Occipital lobe (tissue), 2 donors: ENCODE results near the gene TMPRSS3. TPM values are rescaled to one million over a fixed set of nuclear protein-coding genes. Genes with fewer than 3 reads are reported as not detected.

Source experiments
- DNase-seq: peaks from one replicate; lab custom pipeline; 2025; lab: John Stamatoyannopoulos, UW
- total RNA-seq: library from RNA; depleted of rRNA; stranded (reverse); fragments of >200 nt; gene quantifications from one replicate; pipeline ENCODE4 v1.2.3, GENCODE V29; 2014

Gene TMPRSS3
- total RNA-seq, 1 donor from 2014 or later = not detected

DNA sequence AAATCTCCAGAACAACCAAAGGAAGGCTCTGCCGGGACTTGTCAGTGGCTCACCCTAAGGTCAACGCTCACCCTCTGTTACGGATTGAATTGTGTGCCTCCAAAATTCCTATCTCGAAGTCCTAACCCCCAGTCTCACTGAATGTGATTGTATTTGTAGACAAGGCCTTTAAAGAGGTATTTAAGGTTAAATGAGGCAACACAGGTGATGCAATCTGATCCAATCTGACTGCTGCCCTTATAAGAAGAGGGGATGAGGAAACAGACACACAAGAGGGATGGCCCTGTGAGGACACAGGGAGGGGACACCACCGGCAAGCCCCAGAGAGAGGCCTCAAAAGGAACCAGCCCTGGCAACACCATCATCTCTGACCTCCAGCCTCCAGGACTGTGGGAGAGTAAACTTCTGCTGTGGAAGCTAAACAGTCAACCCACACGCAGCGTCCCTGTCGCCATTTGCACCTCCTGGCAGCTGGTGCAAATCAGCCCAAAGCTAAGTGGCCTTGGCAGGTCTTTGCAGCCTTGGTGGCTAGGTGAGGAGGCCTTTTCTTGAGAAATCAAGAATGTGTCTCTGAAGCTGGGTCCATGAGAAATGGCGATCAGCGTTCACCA, 32.1 kb upstream of the TMPRSS3 start:
- no peak for DNase-seq

DNA sequence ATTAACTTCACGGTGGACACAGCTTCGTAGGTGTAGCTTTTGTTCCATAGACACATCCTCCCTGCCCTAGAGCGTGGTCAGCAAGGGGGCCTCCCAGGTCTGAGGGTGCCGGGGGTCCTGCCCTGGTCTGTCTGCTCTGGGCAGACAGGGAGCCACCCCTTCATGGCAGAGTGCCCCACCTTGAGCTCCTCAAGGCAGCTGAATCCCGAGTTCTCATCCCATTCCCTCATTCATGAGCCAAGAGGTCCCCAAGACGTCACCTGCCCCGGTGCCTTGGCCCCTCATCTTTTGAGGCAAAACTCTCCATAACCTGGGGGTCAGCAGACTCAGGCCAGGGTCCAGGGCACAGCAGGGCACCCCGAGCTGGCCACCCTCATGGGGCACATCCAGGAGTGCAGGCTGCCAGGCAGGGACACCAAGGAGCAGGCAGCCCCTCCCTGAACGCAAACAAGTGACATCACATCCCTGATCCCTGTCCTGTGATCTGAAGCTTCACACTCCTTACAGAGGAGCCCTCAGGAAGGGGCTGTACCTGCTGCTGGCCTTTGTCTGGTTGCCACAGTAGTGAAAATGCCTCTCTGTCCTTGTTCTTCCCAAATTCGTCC, 31.1 kb upstream of the TMPRSS3 start:
- no peak for DNase-seq

DNA sequence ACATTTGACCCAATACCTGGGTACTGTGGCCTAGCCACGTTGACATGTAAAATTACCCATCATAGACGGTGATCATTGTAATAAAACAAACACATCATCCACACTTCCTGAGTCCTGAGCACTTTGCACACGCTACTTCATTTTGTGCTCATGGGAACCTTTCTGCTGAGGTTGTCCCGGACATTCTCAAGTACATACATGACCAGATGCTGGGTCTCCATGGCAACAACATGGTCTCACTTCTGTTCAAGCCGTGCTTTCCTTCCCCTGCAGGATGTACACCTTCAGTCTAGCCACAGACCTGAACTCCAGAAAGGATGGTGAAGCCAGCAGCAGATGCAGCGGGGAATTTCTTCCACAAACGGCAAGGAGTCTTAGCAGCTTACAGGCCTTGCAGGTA, 30.6 kb upstream of the TMPRSS3 start:
- DNase-seq = no peak

DNA sequence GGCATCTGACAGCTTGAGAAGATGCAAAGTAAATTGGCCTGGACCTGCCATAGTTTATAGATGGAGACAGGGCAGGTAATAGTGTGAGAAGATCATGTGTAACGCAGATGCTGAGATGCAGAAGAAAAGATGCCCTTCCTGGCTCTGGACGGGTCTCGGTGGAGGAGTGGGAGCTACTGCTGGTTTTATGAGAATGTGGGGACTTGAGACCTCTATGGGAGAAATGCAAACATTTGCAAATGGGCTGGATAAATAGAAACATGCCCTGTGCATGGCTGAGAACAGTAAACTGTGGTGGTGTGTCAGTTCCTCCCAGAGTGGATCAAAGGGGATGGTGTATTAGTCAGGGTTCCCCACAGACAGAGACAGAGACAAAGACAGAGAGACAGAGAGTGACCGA, 29.7 kb upstream of the TMPRSS3 start:
- DNase-seq = no peak

DNA sequence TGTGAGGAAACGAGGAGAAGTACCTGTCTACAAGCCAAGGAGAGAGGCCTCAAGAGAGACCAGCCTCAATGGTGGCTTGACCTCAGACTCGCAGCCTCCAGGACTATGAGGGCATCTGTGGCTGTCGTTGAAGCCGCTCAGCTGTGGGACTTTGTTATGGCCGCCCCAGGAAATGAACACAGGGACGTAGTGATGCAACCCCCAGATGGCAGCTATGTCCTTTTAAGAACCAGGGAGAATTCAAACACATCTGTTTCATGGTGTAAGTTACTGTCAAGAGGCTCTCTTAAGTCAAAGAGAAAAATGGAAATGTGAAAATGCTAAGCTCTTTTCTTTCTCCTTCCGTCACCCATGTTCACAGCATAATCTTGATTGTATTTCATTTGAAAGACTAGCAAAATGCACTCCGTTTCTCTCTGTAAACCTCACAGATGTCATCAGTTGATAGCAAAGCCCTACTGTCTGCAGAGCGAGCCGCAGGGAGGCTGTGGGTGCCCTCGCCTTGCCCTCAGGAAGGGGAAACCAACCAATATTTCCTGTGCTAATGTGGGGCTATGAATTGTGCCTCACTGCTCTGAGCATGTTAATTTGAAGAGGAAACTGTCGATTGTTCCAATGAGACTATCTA, 29.2 kb upstream of the TMPRSS3 start:
- DNase-seq = no peak

DNA sequence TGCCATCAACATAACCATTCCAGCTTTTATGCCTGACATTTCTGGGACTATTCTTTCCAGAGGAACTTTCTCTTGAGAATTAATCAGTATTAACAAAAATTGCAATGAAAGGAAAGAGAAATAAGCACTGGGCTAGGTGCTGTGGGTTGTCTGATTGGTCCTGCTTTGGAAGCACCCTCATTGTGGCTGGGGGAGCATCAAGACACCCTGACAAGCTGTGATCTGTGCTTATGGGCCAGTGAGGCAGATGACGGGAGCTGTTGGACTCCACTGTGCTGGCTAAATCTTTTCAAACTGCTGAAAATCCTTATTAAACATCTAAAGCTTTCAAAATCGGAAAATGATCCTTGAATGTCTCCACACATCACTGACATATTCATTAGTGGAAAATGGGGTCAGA, 27.8 kb upstream of the TMPRSS3 start:
- DNase-seq = no peak

DNA sequence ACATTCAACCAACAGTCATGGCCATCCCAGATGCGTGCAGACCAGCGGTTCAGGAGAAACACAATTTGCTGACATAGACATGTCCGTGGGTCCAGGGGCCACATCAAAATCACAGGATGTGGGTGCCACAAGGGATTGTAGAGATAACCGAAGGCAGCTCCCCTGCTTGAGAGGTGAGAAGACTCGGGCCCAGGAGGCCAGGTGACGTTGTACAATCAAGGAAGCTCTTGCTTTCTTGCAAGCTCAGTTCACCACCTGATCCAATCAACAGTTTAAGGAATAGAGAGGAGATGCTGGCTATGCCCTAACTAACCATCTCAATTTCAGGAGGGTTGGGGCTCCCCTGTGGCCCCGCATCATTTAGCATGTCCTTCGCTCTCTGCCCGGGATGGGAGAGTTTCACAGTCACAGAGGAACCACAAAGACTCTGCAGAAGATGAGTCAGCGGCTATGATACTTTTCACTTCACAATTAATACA, 27.4 kb upstream of the TMPRSS3 start:
- no peak for DNase-seq

DNA sequence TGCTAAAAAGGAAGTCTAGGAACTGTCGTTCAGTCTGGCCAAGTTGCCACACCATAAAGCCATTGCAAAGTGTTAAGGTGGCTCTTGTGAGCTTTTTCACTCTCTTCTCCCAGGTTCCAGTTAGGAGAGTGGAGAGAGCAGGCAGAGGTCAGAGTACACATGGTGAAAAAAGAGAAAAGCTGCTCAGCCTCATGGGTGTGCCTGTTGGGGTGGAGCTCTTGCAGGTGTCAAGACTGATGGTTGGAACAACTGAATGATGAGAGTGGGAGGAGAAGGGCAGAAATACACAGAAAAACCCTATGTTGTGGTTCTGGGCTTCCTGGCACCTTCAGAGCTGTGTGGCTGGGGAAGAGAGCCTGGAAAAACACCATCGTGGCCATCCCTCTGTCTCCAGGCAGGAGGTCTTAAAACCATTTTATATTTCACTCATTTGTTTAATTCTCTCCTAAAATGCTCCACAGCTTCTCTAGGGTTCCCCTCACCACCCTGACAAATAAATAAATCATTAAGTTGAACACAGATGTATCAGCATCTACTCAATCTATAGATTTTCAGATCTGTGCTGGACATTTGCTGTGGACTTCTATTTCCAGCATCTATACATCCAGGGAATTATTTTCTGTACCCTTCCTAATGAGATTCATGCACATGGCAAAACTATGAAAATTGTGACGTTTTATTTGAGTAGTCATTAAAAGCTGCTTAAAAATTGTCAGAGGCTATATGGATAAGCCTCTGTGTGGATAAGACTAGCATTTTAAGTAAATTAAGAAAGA, 25.4 kb upstream of the TMPRSS3 start:
- no peak for DNase-seq

DNA sequence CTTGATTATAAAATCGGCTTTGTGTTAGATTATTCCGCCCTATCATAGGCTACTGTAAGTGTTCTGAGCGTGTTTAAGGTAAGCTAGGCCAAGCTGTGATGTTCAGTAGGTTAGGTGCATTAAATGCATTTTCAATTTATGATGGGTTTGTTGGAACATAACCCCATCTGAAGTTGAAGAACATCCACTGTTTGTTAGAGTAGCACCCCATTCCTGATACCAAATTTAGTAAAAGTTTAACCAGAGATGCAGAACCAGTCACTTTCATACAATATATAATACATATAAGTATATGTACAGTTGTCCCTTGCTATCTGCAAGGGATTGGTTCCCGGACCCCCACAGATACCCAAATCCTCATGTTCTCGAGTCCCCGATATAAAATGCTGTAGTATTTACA, 24.0 kb upstream of the TMPRSS3 start:
- no peak for DNase-seq

DNA sequence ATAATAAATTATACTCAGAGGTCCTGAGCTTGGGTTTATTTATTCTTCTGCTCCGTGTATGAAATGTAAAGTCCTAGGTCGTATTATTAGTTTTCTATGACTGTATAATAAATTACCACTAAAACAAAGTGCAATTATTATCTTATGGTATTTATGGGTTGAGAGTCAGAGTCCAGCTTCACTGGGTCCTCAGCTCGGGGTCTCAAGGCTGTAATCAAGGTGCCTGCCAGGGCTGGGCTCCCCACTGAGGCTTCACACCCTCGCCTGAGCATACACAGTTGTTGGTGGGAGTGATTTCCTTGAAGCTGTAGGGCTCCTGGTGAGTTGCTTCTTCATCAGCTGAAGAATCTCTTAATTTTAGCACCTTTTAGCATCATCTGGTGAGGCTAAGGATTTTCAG, 23.0 kb upstream of the TMPRSS3 start:
- DNase-seq = no peak

DNA sequence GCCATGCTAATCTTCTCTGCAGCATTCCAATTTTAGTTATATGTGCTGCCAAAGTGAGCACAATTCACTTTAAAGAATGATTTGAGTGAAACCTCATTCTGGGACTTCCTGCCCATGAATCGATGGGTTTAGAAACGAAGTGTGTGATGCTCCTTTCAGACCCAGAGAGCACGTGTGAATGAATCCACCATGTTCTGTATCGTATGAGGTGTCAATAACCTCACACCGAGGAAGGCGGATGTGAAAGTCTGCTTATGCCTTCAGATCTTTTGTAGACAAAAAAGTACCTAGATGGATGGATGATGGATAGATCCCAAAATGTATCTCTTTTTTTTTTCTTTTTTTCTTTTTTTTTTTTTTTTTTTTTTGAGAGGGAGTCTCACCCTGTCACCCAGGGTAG, 21.7 kb upstream of the TMPRSS3 start:
- no peak for DNase-seq

DNA sequence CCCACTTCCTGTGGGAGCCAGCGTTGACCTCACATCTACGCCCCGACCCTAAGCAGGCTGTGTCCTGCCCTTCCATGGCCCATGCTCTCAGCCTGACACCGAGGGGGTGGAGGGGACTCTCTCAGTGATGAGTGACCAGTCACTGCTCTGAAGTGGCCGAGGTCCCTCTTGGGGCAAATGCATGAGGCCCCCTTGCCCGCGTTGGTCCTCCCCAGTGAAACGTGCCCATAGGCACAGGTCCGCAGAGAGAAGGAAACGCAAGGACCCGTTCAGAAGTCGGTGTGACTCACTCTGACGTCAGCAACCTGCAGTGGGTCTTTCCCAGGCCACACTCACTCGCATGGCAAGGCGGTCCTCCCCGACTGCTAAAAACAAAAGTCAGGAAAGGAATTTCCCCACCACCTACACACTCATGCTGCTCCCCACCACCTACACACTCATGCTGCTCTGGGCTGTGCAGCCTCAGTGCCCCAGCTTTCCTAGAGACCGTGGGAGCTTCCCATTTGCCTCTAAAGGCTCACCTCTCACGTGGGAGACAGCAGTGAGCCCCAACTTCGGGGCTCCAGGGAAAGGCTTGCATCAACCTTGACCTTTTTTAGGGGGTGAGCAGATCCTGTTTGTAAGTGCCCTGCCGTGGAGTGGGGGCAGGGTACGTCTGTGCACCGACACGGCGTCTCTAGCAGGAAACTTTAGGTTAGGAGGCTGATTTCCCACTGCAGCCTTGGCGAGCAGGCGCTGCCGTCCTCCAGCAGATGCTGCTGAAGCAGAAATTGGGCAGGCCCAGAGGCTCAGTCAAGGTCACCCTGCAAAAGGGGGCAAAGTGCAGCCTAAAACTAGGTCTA, 19.3 kb upstream of the TMPRSS3 start:
- peak; percentile 32 for DNase-seq

DNA sequence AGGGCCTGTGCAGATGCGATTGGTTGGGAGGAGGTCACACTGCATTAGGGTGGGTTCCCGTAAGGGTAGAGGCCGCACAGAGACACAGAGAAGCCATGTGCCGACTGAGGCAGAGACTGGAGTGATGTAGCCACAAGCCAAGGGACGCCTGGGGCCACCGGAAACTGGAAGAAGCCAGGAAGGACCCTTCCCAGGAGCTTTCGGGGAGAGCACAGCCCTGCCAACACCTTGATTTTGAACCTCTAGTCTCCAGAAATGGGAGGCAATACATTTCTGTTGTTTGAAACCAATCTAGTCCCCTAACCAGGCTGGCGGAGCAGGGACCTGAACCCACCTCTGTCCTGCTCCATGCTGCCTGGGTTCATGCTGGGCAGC, 18.7 kb upstream of the TMPRSS3 start:
- no peak for DNase-seq

DNA sequence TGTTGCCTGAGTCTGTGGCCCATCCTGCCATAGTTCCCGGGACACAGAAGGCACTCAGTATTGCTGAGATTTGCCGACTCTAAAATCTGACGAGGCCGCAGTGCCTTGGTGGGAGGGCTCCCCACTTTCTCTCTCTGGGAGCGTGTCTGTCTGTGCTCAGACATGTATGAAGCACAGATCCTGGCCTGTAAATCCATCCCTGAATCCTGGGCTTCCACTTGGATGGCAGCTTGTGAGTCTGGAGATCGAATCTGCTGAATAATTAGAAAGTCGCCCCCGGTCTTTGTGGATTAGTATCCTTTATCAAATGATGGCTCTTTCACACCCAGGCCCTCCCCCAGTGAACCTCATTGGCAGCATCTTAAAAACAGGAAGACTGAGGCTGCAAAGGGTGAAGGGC, 18.2 kb upstream of the TMPRSS3 start:
- no peak for DNase-seq

DNA sequence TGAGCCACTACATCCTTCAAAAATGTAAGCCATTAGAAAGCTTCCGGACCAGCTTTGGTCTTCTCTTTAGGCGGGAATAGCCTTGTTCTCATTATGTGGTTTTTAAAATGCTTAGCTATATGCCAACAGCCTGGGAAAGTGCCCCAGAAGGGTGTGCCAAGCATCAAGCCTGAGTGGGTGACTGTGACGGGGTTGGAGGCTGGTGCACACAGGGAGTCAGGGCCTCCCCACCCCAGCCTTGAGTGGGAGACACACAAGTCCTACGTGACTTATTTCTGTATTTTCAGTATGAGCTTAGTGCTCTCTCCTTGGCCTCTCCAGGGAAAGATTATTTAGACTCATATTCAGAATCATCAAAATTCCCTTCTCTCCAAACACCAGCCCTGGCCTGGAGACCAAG, 17.6 kb upstream of the TMPRSS3 start:
- DNase-seq = no peak

DNA sequence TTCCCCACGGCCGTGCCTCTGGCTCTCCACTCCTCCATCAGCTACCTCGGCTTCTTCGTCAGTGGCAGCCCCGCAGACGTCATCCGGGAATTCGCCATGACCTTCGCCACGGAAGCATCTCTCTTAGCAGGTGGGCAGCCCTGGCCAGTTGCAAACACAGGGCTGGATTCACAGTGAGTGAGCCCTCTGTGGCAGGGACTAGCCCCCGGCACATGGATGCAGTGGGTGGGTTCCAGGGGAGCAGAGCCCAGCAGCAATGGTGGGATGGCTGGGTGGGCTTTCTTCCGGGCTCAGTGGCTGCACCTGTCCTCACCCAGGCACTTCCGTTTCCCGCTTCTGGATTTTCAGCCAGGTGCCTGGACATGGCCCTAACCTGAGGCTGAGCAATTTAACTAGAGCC, 17.2 kb upstream of the TMPRSS3 start:
- no peak for DNase-seq

DNA sequence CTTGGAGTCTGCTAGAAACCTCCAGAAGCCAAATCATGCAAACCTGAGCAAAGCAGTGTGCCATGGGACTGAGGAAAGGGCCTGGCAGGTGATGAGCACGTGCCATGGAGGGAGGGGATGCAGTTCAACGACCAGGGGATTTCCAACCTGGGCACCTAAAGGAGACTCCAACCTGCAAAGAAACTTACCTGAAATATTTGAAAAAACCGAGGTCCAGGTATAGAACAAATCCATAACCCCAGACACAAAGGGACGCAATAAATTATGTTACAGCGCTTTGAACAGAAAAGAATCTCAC, 16.7 kb upstream of the TMPRSS3 start:
- DNase-seq = no peak

DNA sequence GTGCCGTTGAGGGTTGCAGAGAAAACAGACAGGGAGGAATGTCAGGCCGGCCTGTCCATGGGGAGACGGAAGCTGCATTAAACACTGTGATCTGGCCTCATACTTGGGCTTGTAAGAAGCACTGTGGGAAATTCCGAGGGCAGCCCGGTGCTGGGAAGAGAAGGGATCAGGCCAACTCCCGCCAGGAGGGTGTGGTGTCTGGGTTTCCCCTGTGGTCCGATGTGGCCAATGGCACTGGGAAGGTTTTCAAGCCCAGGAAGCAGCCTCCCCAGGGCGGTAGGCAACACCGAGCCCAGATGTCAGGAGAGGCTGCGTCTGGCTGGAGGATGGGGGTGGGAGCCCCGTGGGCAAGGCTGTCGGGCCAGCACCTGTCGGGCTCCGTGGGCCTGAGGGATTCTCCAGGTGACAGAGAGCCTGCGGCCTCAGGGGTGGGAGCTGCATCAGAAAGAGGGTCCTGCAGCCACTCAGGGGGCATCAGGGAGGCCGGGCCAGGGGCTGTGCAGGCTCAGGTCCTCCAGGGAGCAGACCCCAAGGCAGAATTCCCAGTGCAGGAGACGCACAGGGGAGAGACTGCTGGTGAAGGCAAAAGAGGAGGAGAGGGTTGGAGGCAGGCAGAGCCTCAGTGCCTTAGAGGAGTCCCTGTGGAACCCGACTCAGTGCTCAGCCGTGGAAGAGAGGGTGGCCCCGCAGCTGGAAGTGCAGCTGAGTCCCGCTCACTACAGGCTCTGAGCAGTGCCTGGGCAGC, 16.2 kb upstream of the TMPRSS3 start:
- no peak for DNase-seq

DNA sequence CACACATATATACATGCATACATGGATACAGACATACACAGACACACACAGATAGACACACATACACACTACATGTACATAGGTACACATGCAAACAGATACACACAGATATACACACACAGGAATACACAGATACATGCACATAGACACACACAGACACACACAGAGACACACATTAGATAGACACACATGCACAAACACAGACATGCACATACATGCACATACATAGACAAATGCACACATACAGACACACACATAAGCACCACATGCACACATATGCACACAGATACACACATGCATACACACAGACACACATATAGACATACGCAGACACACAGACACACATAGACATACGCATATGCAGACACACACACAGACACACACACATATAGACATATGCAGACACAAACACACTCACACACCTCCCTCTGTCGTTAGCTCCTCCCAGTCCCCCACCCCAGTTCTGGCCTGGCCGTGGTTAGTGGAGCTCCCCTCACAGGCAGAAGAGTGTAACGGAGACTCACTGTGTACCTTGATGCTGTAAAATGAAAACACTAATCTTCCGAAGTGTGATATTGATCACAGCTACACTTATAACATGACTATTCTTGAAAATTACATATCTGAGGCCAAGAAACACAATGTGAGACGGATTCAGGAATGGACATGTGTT, 15.5 kb upstream of the TMPRSS3 start:
- DNase-seq = no peak

DNA sequence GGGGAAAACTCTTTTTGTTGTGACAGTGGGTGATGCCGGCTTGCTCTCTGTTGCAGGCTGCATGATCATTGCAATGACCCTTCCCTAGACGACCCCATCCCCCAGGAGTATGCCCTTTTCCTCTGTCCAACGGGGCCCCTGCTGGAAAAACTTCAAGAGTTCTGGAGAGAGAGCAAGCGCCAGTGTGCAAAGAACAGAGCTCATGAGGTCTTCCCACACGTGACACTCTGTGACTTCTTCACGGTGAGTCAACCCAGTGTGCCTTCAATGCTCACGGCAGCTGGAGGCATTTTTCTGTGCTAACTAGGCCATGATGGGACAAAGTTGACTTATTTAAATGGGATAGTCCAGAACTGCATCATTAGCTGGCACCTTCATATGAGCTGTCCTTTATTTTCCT, 13.5 kb upstream of the TMPRSS3 start:
- DNase-seq = no peak
